GM12891 (cell line): ENCODE results near the gene SPAG7.

Experiments used
- POLR2A ChIP-seq: IDR thresholded peaks from 2 replicates; pipeline ENCODE4 v1.6.1; 2011; ENCODE audit warnings: low read depth, low read length, control low read depth
- POLR2AphosphoS5 ChIP-seq: IDR thresholded peaks from 2 replicates; pipeline ENCODE4 v1.6.1; 2011; ENCODE audit warnings: low read depth, low read length, control low read depth

DNA sequence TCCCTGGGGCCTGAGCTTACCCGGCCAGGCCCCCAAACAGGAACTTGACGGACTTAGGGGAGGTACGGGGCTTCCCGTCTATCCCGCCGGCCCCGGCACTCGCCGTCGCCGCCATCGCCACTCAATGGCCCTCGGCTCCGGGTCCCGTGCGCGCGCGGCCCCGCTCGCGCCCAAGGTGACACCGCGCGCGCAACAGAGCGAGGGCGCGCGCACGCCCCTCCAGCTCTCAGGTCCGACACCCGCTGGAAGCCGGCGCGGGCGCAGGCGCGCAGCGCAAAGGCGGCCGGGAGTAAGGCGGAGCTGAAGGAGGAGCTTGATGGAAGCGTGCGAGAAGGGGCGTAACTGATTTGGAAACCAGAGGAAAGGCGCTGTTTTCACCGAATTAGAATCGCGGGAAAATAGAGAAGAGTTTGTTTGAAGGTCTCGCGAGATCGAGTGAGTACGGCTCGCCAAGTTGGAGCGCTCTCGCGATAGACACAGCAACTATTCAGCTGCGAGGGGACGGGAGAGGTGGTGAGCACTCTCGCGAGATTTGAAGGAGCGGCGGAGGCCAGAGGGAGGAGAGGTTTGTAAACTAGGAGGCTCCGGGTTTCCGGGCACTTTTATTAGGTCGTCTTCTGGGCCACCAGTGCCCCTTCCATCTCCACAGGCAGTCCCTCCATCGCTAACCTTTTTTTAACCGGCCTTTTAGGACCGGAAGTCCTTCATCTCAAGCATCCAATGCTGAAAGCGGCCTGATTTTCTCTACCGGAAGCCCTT lies 27.6 kb downstream of the SPAG7 start, which contains the start of the genes RNF167 and SLC25A11:
- peak; percentile 80 for TF ChIP-seq POLR2A
- TF ChIP-seq POLR2AphosphoS5 = peak; percentile 64; the same call in 1 of the 2 replicates
